ENCODE results near the gene MYH9.
A peak's percentile ranks its signal among the peaks of the same experiment; 100 is the strongest.

MYH9 gene

GRCh38 chr22:36367479-36367878 lies 20.3 kb downstream of the MYH9 start:
- no peak for DNase-seq (ENCODE audit: low read depth)

- no peak for DNase-seq (ENCODE audit: low read depth)
Observed at GRCh38 chr22:36367066-36367465, 20.7 kb downstream of the MYH9 start.

- no peak for DNase-seq (ENCODE audit: low read depth)
Observed at GRCh38 chr22:36366291-36366708, 21.5 kb downstream of the MYH9 start.

GRCh38 chr22:36365020-36365411 lies 22.8 kb downstream of the MYH9 start:
- DNase-seq (ENCODE audit: low read depth) = peak; percentile 79

GRCh38 chr22:36364255-36365019 lies 23.3 kb downstream of the MYH9 start:
- DNase-seq (ENCODE audit: low read depth) = no peak

GRCh38 chr22:36363349-36363981 lies 24.3 kb downstream of the MYH9 start:
- DNase-seq (ENCODE audit: low read depth) = no peak

DNA sequence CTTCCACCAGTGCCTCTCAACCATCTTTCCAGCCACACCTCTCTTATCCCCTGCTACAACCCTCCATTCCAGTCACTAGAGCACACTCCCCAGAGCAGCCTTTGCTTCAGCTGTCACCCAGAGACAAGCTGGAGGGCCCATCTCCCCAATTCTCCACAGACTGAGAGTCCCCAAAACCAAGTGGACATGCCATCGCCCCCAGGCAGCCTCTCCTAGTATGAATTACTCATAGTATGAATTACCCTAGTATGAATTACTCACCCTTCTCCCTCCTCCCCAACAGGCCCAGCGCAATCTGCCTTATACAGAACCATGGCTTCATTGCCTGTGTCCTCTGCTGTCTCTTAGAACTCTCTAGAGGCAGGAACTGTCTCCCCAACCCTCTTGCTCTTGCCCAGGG lies 24.8 kb downstream of the MYH9 start:
- DNase-seq (ENCODE audit: low read depth) = no peak

GRCh38 chr22:36362075-36362474 lies 25.7 kb downstream of the MYH9 start:
- no peak for DNase-seq (ENCODE audit: low read depth)

DNA sequence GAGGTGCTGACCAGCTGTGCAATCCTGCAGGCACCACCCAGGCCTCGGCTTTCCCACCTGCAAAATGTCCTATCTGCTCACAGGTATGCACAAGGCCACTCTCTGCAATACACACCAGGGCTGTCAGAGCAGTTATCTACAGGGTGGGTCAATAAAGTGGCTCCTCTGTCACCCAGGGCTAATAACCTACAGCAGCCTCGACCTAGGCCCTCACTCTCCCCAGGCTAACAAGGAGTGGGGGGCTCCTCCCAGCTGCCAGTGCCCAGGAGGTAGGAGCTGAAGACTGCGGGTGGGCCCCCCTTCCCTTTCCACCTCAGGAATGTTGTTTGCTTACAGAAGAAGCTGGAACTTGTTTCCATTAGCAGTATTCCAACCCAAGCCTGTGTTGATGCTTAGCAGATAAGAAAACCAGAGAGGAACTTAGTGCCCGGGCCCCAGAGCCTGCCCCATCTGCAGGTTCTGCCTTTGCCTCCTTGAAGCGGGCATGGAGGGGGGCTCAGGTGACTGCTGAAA lies 26.8 kb downstream of the MYH9 start:
- DNase-seq (ENCODE audit: low read depth) = no peak

GRCh38 chr22:36360011-36360410 lies 27.8 kb downstream of the MYH9 start:
- DNase-seq (ENCODE audit: low read depth) = no peak

DNA sequence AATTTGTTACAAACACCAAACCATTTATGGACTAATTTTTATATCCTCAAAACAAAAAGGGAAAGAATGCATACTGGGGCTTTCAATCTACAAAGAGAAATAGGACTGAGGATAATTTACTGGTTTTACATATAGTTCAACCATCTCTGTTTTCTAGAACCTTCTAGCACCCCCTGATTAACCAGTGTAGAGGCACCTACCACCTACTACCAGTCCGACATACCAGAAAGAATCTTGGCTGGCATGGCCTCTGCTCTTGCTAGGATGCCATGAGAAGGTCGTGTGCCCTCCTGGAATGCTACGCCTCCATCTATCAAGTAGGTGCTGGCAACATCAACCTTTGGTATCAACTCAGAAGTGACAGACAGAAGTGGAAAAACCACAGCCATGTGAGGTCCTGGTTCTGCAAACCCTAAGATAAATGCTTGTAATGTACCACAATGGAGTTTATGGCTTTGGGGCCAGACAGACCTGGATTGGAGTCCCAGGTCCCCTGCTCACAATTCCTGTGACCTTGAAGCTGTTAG lies 28.2 kb downstream of the MYH9 start:
- no peak for DNase-seq (ENCODE audit: low read depth)

DNA sequence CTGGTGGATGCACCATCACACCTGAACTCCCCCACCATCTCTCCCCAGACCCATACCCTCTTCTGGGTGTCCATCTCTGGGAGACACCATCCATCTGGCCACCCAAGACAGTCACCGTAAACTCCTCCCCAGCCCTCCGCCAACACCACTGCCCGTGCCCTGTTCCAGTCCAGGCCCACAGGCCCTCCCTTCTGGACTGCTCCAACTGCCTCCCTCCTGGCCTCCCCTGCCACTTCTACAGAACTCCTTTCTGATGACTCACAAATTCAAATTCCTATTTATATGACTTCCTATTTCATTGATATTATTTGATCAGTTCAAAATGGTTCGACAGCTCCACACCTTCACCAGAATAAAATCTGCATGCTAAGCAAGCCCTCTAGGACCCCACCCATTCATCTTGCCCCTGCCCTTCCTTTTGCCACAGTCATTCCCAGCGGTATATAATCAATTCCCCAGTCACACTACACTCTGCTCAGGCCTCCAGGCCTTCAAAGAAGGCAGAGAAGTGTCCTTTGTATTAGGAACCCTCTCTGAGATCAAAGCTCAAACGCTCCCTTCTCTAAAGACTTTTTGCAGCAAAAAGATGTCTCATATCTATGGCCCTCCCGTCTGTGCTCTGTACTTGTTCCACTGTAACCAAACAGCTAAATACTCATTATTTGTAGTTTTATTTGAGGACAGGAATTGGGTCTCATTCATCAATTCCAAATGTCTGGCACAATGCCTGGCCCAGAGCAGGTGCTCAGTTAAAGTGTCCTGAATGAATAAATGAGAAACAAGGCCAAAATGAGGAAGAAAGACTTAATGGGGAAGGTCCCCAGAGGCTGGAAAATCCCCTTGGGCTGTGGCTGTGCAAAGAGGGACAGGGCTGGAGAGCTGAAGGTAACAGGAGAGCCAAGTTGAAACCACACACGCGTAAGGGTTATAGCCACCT lies 29.0 kb downstream of the MYH9 start:
- no peak for DNase-seq (ENCODE audit: low read depth)

- DNase-seq (ENCODE audit: low read depth) = no peak
Observed at GRCh38 chr22:36356708-36357624, 30.8 kb downstream of the MYH9 start.

- no peak for DNase-seq (ENCODE audit: low read depth)
Observed at GRCh38 chr22:36355894-36356293, 31.9 kb downstream of the MYH9 start.

GRCh38 chr22:36355362-36355761 lies 32.4 kb downstream of the MYH9 start:
- no peak for DNase-seq (ENCODE audit: low read depth)

DNA sequence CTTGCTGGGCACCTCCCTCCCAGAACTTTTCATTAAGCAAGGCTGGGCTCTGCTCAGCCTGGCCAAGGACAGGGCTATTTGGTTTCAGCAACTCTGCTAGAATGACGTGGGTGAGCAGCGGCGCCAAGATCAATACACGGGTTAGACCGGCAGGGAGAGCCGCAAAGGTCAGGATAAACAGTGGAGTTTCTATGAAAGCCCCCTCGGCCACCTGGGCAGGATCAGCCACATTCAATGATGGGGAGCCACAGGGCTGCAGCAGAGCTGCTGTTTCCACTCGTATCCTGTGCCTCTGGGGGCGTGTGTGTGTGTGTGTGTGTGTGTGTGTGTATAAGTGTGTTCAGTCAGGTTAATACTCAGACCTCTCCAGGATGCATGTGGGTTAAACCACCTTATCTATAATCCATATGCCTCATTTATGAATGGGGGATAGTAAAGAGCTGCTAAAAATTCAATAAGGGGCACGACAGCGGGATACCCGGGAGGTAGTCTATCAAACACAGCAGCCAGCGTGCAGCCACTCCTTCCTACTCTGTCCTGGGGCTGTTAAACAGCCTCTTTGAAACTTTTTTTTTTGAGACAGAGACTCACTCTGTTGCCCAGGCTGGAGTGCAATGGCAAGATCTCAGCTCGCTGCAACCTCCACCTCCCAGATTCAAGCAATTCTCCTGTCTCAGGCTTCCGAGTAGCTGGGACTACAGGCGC lies 34.8 kb downstream of the MYH9 start:
- DNase-seq (ENCODE audit: low read depth) = peak; percentile 87

DNA sequence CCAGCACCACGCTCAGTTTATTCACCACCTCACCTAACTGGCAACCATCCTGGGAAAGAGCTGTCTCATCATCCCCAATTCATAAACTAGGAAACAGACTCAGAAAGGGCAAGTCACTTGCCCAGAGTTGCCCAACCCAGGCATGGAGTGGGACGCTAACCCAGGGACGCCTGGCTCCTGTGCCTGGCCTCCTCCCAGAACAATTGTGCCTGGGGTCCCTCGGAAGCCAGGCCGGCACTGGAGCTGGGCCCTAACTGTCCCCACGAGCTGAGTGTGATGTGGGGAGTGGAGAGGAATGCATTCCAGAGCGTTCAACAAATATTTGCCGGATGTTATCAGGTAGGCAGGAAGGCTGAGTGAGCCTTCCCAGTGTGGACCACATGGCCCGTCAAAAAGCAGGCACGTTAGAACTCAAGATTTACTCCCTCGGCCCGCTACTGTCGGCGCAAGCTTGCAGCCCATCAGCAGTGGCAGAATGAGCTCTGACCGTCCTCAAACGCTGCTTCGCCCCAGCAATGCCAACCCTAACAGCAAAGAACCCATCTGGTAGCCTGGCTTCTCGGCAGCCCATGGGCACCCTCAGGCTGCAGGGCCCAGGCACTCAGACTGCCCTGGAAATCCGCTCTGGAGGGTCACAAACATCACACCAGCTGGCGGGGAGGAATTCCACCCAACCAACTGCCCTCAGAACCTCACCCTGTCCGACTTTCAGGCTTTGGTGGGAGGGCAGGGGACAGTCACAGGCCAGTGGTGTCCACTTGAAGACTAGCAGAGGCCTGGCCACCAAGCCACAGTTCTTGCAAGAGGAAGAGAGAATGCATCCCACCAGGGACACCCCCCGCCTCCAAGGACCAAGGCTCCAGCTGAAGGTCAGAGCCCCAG lies 35.6 kb downstream of the MYH9 start:
- DNase-seq (ENCODE audit: low read depth) = peak; percentile 62

- no peak for DNase-seq (ENCODE audit: low read depth)
Observed at GRCh38 chr22:36350751-36351594, 36.8 kb downstream of the MYH9 start.

DNA sequence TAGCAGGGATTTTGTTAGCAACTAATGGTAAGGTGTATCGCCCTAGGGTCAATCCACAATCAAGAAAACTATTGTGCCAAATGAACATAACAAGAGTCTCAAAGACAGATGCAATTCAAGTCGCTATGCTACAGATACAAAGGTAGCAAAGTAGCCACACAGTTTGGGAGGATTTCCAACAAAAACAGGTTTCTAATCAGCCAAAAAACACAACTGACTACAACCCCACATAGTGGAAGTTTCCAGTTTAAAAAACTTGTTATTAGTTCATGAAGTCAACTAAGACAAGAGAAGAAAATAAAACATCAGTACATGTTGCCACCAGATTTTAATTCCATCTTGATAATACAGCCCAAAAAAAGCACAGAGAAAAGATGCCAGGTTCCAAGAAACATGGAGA lies 38.0 kb downstream of the MYH9 start:
- no peak for DNase-seq (ENCODE audit: low read depth)
